ENCODE results near the gene DOCK2.

Gene DOCK2

GRCh38 chr5:169667896-169668674, 31.0 kb downstream of the DOCK2 start:
- Histone ChIP-seq H3K36me3 (replicated peaks; ENCODE audit: insufficient read depth, low read length) (0 out of 2 replicates have a peak, but pooled peaks cover 7% of the 10 kb centered on the region), H3K4me2 (ENCODE audit: low read depth, low read length) (no peak overlapping the region), H3K4me1 (ENCODE audit: low read length) (peaks cover 4% of the 10 kb centered on the region; the same call in 1 of the 2 replicates), H3K27me3 (replicated peaks; ENCODE audit: insufficient read depth, low read length) (no peaks in the 10 kb centered on the region), H3K4me3 (ENCODE audit: low read length) (no peak overlapping the region), H3K79me2 (ENCODE audit: low read length) (peaks cover 62% of the 10 kb centered on the region), H3K9me2 (replicated peaks; ENCODE audit: insufficient read depth, low read length) (no peaks in the 10 kb centered on the region), H3K27ac (ENCODE audit: low read length) (no peak overlapping the region), H3K9me3 (replicated peaks; ENCODE audit: insufficient read depth, low read length) (no peaks in the 10 kb centered on the region), H3F3A (ENCODE audit: insufficient read depth, low read length) (no peaks in the 10 kb centered on the region), H2AFZ (ENCODE audit: low read length) (no peak overlapping the region), H3K9ac (ENCODE audit: low read length) (no peak overlapping the region), H4K20me1 (ENCODE audit: insufficient read depth, low read length) (no peaks in the 10 kb centered on the region)
- no peak for TF ChIP-seq CTCF (IDR thresholded peaks at IDR 0.05; ENCODE audit: low read length)
- no peak for TF ChIP-seq EZH2phosphoT487 (IDR thresholded peaks at IDR 0.05; ENCODE audit: low read length)
- TF ChIP-seq EZH2 (optimal IDR thresholded peaks at IDR 0.05; ENCODE audit: low read depth, low read length): no peak
- DNase-seq: no peak

GRCh38 chr5:169668732-169669131, 31.7 kb downstream of the DOCK2 start:
- no peak overlapping the region for H3K4me2 ChIP-seq (ENCODE audit: low read depth, low read length)
- H3K27me3 ChIP-seq (replicated peaks; ENCODE audit: insufficient read depth, low read length): no peaks in the 10 kb centered on the region
- H3F3A ChIP-seq (ENCODE audit: insufficient read depth, low read length): no peaks in the 10 kb centered on the region
- H3K4me3 ChIP-seq (ENCODE audit: low read length): no peak overlapping the region
- no peak overlapping the region for H2AFZ ChIP-seq (ENCODE audit: low read length)
- H3K9ac ChIP-seq (ENCODE audit: low read length): no peak overlapping the region
- H3K9me2 ChIP-seq (replicated peaks; ENCODE audit: insufficient read depth, low read length): no peaks in the 10 kb centered on the region
- no peaks in the 10 kb centered on the region for H3K9me3 ChIP-seq (replicated peaks; ENCODE audit: insufficient read depth, low read length)
- no peak for DNase-seq
- peaks cover 56% of the 10 kb centered on the region for H3K79me2 ChIP-seq (ENCODE audit: low read length)
- 0 out of 2 replicates have a peak, but pooled peaks cover 7% of the 10 kb centered on the region for H3K36me3 ChIP-seq (replicated peaks; ENCODE audit: insufficient read depth, low read length)
- no peak overlapping the region for H3K27ac ChIP-seq (ENCODE audit: low read length)
- peaks cover 4% of the 10 kb centered on the region; the same call in 1 of the 2 replicates for H3K4me1 ChIP-seq (ENCODE audit: low read length)
- no peaks in the 10 kb centered on the region for H4K20me1 ChIP-seq (ENCODE audit: insufficient read depth, low read length)
- TF ChIP-seq EZH2phosphoT487 (IDR thresholded peaks at IDR 0.05; ENCODE audit: low read length): no peak
- TF ChIP-seq EZH2 (optimal IDR thresholded peaks at IDR 0.05; ENCODE audit: low read depth, low read length): no peak
- no peak for TF ChIP-seq CTCF (IDR thresholded peaks at IDR 0.05; ENCODE audit: low read length)

GRCh38 chr5:169670769-169671525, 33.9 kb downstream of the DOCK2 start:
- H3K9me2 ChIP-seq (replicated peaks; ENCODE audit: insufficient read depth, low read length): no peaks in the 10 kb centered on the region
- no peak overlapping the region for H3K4me2 ChIP-seq (ENCODE audit: low read depth, low read length)
- H4K20me1 ChIP-seq (ENCODE audit: insufficient read depth, low read length): no peaks in the 10 kb centered on the region
- H3K9me3 ChIP-seq (replicated peaks; ENCODE audit: insufficient read depth, low read length): no peaks in the 10 kb centered on the region
- 0 out of 2 replicates have a peak, but pooled peaks cover 7% of the 10 kb centered on the region for H3K36me3 ChIP-seq (replicated peaks; ENCODE audit: insufficient read depth, low read length)
- peaks cover 44% of the 10 kb centered on the region for H3K79me2 ChIP-seq (ENCODE audit: low read length)
- no peaks in the 10 kb centered on the region for H3F3A ChIP-seq (ENCODE audit: insufficient read depth, low read length)
- H3K4me3 ChIP-seq (ENCODE audit: low read length): no peak overlapping the region
- no peak overlapping the region for H3K9ac ChIP-seq (ENCODE audit: low read length)
- no peaks in the 10 kb centered on the region for H3K27me3 ChIP-seq (replicated peaks; ENCODE audit: insufficient read depth, low read length)
- no peak for TF ChIP-seq EZH2 (optimal IDR thresholded peaks at IDR 0.05; ENCODE audit: low read depth, low read length)
- TF ChIP-seq EZH2phosphoT487 (IDR thresholded peaks at IDR 0.05; ENCODE audit: low read length): no peak
- TF ChIP-seq CTCF (IDR thresholded peaks at IDR 0.05; ENCODE audit: low read length): no peak
- no peak overlapping the region for H2AFZ ChIP-seq (ENCODE audit: low read length)
- no peak for DNase-seq
- H3K4me1 ChIP-seq (ENCODE audit: low read length): peaks cover 4% of the 10 kb centered on the region; the same call in 1 of the 2 replicates
- H3K27ac ChIP-seq (ENCODE audit: low read length): no peak overlapping the region

Data from MM.1S (cell line).